Neural progenitor cell (in vitro differentiated cells): Measurements from ENCODE around the gene IGFL1. TPM values are rescaled to one million over a fixed set of nuclear protein-coding genes. Genes with fewer than 3 reads are reported as not detected.

Source experiments
- DNase-seq: peaks from one replicate; pipeline ENCODE4 v3.0.0-alpha.2; 2016; ENCODE audit warnings: low spot score
- H2AFZ ChIP-seq: fragments of 200-600 bp; sonication (generic); replicated peaks from 2 replicates; pipeline ENCODE4 v1.6.1; 2016; ENCODE audit warnings: antibody characterized with exemption
- H3F3A ChIP-seq: fragments of 200-600 bp; sonication (generic); 2 replicates; pipeline ENCODE4 v1.6.1; 2016; ENCODE audit warnings: antibody characterized with exemption, low read depth
- H3K27ac ChIP-seq: fragments of 200-600 bp; sonication (generic); 2 replicates; pipeline ENCODE4 v1.5.1; 2016; ENCODE audit warnings: mild to moderate bottlenecking
- H3K27me3 ChIP-seq: fragments of 200-600 bp; sonication (generic); 2 replicates; pipeline ENCODE4 v1.6.1; 2016; ENCODE audit warnings: mild to moderate bottlenecking, moderate library complexity
- H3K36me3 ChIP-seq: fragments of 200-600 bp; sonication (generic); 2 replicates; pipeline ENCODE4 v1.5.1; 2016
- H3K4me1 ChIP-seq: fragments of 200-600 bp; sonication (generic); 2 replicates; pipeline ENCODE4 v1.6.1; 2016; ENCODE audit warnings: mixed run types
- H3K4me2 ChIP-seq: fragments of 200-600 bp; sonication (generic); 2 replicates; pipeline ENCODE4 v1.6.1; 2016
- H3K4me3 ChIP-seq: fragments of 200-600 bp; sonication (generic); 2 replicates; pipeline ENCODE4 v1.5.1; 2016
- H3K79me2 ChIP-seq: fragments of 200-600 bp; sonication (generic); 2 replicates; pipeline ENCODE4 v1.6.1; 2016; ENCODE audit warnings: low read depth
- H3K9ac ChIP-seq: fragments of 200-600 bp; sonication (generic); 2 replicates; pipeline ENCODE4 v1.6.1; 2016
- H3K9me3 ChIP-seq: fragments of 200-600 bp; sonication (generic); 2 replicates; pipeline ENCODE4 v1.5.1; 2016; ENCODE audit warnings: low read depth
- H4K20me1 ChIP-seq: fragments of 200-600 bp; sonication (generic); 2 replicates; pipeline ENCODE4 v1.6.1; 2016; ENCODE audit warnings: low read depth
- H3K27ac Mint-ChIP-seq: 3 replicates; pipeline ENCODE4 v1.8.0; 2021; ENCODE audit warnings: mixed read lengths
- H3K27me3 Mint-ChIP-seq: 2 replicates; pipeline ENCODE4 v1.8.0; 2022; ENCODE audit warnings: low read depth, mild to moderate bottlenecking, inconsistent platforms, moderate library complexity, mixed read lengths; ENCODE audit not compliant: insufficient read depth
- H3K36me3 Mint-ChIP-seq: 3 replicates; pipeline ENCODE4 v1.8.0; 2021; ENCODE audit warnings: mixed read lengths
- H3K4me1 Mint-ChIP-seq: 3 replicates; pipeline ENCODE4 v1.8.0; 2021; ENCODE audit warnings: mixed read lengths
- H3K4me3 Mint-ChIP-seq: 3 replicates; pipeline ENCODE4 v1.8.0; 2021; ENCODE audit warnings: mild to moderate bottlenecking, moderate library complexity, mixed read lengths
- H3K9me3 Mint-ChIP-seq: 3 replicates; pipeline ENCODE4 v1.8.0; 2020; ENCODE audit warnings: mixed read lengths
- EZH2 ChIP-seq: fragments of 200-600 bp; sonication (generic); IDR thresholded peaks from 2 replicates; pipeline ENCODE4 v1.6.1; 2017; ENCODE audit warnings: antibody characterized with exemption, mild to moderate bottlenecking, moderate library complexity
- EZH2phosphoT487 ChIP-seq: fragments of 200-600 bp; sonication (generic); IDR thresholded peaks from 2 replicates; pipeline ENCODE4 v1.6.1; 2017; ENCODE audit warnings: antibody characterized with exemption
- total RNA-seq: library from RNA; depleted of rRNA; stranded (reverse); fragments of >200 nt; gene quantifications from 2 replicates; pipeline ENCODE4 v1.2.3, GENCODE V29; 2015; ENCODE audit warnings: low replicate concordance
- TF ChIP-seq, protein P1 (sequence below): fragments of 200-600 bp; sonication (generic); IDR thresholded peaks from 2 replicates; pipeline ENCODE4 v1.5.1; 2017; ENCODE audit warnings: antibody characterized with exemption, mild to moderate bottlenecking

The IGFL1 gene
- total RNA-seq = not detected in 2 replicates

DNA sequence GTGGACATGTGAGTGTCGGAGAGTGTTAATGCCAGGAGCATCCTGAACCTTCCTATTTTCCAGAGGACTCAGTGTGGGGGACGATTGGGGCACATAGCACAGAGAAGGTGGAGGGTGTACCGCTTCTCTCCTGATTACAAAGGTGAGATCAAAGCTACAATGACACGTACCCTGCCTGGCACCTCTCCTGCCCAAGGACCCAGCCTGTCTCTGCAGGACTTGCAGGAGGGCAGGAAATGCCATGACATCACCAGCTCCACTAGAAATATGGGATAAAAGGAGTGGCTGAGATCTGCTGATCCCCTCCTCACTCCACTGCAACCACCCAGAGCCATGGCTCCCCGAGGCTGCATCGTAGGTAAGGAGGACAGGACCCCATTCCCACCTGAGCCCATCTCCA lies at the start of gene IGFL1:
Gene IGFL1, plus strand, starts transcription at position 301 of the 400 bp plus-strand sequence. Its CDS starts 33 bp downstream, at position 334.
- Mint-ChIP-seq H3K27me3 (peaks cover 11% of the 10 kb centered on the region), H3K27ac (no peak within 1 kb of the TSS), H3K36me3 (no peaks in the 10 kb centered on the region), H3K4me3 (no peak within 1 kb of the TSS), H3K4me1 (no peaks in the 10 kb centered on the region), H3K9me3 (no peaks in the 10 kb centered on the region)
- H3K4me2 ChIP-seq = no peak within 1 kb of the TSS
- no peak within 1 kb of the TSS for H2AFZ ChIP-seq
- no peaks in the 10 kb centered on the region for H3K79me2 ChIP-seq
- H3K27me3 ChIP-seq = no peaks in the 10 kb centered on the region
- no peaks in the 10 kb centered on the region for H3K36me3 ChIP-seq
- H3K27ac ChIP-seq = no peak within 1 kb of the TSS
- H4K20me1 ChIP-seq = peaks cover 5% of the 10 kb centered on the region
- no peaks in the 10 kb centered on the region for H3K4me1 ChIP-seq
- no peaks in the 10 kb centered on the region for H3K9me3 ChIP-seq
- H3K4me3 ChIP-seq = no peak within 1 kb of the TSS
- H3F3A ChIP-seq = no peaks in the 10 kb centered on the region
- TF ChIP-seq EZH2 (no peak), EZH2phosphoT487 (no peak)
- TF ChIP-seq, protein P1, sequence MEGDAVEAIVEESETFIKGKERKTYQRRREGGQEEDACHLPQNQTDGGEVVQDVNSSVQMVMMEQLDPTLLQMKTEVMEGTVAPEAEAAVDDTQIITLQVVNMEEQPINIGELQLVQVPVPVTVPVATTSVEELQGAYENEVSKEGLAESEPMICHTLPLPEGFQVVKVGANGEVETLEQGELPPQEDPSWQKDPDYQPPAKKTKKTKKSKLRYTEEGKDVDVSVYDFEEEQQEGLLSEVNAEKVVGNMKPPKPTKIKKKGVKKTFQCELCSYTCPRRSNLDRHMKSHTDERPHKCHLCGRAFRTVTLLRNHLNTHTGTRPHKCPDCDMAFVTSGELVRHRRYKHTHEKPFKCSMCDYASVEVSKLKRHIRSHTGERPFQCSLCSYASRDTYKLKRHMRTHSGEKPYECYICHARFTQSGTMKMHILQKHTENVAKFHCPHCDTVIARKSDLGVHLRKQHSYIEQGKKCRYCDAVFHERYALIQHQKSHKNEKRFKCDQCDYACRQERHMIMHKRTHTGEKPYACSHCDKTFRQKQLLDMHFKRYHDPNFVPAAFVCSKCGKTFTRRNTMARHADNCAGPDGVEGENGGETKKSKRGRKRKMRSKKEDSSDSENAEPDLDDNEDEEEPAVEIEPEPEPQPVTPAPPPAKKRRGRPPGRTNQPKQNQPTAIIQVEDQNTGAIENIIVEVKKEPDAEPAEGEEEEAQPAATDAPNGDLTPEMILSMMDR = no peak
- no peak within 1 kb of the TSS for H3K9ac ChIP-seq
- no peak for DNase-seq

DNA sequence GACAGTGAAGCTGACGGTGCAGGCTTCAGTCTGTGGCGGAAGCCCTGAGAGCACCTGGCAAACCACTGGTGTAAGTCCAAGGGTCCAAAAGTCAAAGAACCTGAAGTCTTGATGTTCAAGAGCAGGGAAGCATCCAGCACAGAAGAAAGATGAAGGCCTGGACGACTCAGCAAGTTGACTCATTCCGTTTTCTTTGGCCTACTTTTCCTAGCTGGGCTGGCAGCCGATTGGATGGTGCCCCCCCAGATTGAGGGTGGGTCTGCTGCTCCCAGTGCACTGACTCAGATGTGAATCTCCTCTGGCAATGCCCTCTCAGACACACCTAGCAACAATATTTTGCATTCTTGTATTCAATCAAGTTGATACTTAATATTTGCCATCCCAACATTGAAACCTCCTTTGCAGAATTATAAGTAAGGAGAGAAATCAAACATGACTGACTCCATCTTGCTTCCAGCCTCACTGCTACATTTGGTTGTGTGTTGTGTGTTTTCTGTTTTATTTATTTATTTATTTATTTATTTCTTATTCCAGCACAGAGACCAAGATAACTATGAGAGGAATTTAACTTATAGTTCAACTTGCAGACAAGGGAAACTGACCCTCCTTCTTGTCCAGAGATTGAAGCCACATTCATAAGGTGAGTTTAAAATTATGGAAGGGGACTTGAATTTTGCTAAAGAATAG lies 48.7 kb upstream of the IGFL1 start:
- TF ChIP-seq, protein P1 = no peak
- no peak for TF ChIP-seq EZH2phosphoT487
- Histone ChIP-seq H3K36me3 (no peaks in the 10 kb centered on the region), H3K9ac (no peak overlapping the region), H3K9me3 (no peaks in the 10 kb centered on the region), H3F3A (no peaks in the 10 kb centered on the region), H3K79me2 (no peaks in the 10 kb centered on the region), H3K27me3 (no peaks in the 10 kb centered on the region), H3K4me3 (no peak overlapping the region), H4K20me1 (no peaks in the 10 kb centered on the region), H3K27ac (no peak overlapping the region), H3K4me1 (no peaks in the 10 kb centered on the region), H3K4me2 (no peak overlapping the region), H2AFZ (no peak overlapping the region)
- no peak for DNase-seq
- Mint-ChIP-seq H3K27me3 (peaks cover 9% of the 10 kb centered on the region), H3K9me3 (no peaks in the 10 kb centered on the region), H3K36me3 (no peaks in the 10 kb centered on the region), H3K4me3 (no peak overlapping the region), H3K4me1 (peaks cover 3% of the 10 kb centered on the region), H3K27ac (no peak overlapping the region)

DNA sequence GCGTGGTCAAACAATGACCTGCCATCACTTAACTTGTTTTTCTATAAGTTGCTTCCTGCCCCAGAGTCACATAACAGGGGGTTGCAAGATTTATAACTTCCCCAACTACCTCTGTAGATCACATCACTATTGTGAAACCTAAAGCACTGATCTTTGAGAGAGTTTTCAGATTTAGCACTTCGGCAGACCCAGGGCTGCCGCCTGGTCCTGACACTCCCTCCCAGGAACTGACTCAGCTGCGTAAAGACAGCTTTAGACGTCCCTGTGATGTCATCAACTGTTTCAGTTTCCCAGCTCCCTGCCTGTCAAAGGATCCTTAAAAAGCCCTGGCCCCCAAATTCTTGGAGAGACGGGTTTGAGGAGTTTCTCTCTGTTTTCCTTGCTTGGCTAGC lies 48.2 kb upstream of the IGFL1 start:
- Histone ChIP-seq H3K27ac (no peak overlapping the region), H3F3A (no peaks in the 10 kb centered on the region), H3K36me3 (no peaks in the 10 kb centered on the region), H3K9me3 (no peaks in the 10 kb centered on the region), H3K27me3 (no peaks in the 10 kb centered on the region), H3K4me3 (no peak overlapping the region), H3K9ac (no peak overlapping the region), H4K20me1 (no peaks in the 10 kb centered on the region), H3K4me1 (no peaks in the 10 kb centered on the region), H3K79me2 (no peaks in the 10 kb centered on the region), H2AFZ (peak overlapping the region; percentile 22), H3K4me2 (no peak overlapping the region)
- Mint-ChIP-seq H3K27me3 (peaks cover 9% of the 10 kb centered on the region), H3K36me3 (no peaks in the 10 kb centered on the region), H3K9me3 (no peaks in the 10 kb centered on the region), H3K27ac (no peak overlapping the region), H3K4me1 (peaks cover 3% of the 10 kb centered on the region), H3K4me3 (no peak overlapping the region)
- DNase-seq = no peak
- TF ChIP-seq EZH2 (no peak), EZH2phosphoT487 (no peak)
- TF ChIP-seq, protein P1 = no peak
